Right lobe of liver (tissue), 6 donors: Measurements from ENCODE around the gene NUP214. TPM values are rescaled to one million over a fixed set of nuclear protein-coding genes. Genes with fewer than 3 reads are reported as not detected.

Experiments used
- ATAC-seq, 4 donors: fragments of 200-7000 bp; cut with Tn5 transposase; one replicate each; pipeline ENCODE4 v1.9.1; 2020; ENCODE audit warnings: mild to moderate bottlenecking in 4 of 4, moderate library complexity in 4 of 4
- DNase-seq, 3 donors: peaks; one replicate each; pipeline ENCODE4 v3.0.0-alpha.2; 2020
- H3K27ac ChIP-seq, 3 donors: fragments of 200-600 bp; one replicate each; pipeline ENCODE4 v1.8.0; 2022
- H3K27me3 ChIP-seq, 2 donors: fragments of 200-600 bp; one replicate each; pipeline ENCODE4 v1.8.0; 2022
- H3K36me3 ChIP-seq, 4 donors: fragments of 200-600 bp; sonication (generic) in 1 of 4; one replicate each; pipeline versions ENCODE4 v1.5.1 to v1.8.0; 2017 to 2022; ENCODE audit warnings: control low read depth in 1 of 4
- H3K4me1 ChIP-seq, 4 donors: fragments of 200-600 bp; sonication (generic) in 1 of 4; one replicate each; pipeline versions ENCODE4 v1.5.1 to v1.8.0; 2017 to 2022; ENCODE audit warnings: control low read depth in 1 of 4
- H3K4me3 ChIP-seq, 3 donors: fragments of 200-600 bp; one replicate each; pipeline ENCODE4 v1.8.0; 2022
- H3K9me3 ChIP-seq, 4 donors: fragments of 200-600 bp; sonication (generic) in 1 of 4; one replicate each; pipeline versions ENCODE4 v1.5.1 to v1.8.0; 2017 to 2022; ENCODE audit warnings: control low read depth in 1 of 4
- POLR2A ChIP-seq: fragments of 450-650 bp; IDR thresholded peaks from one replicate; pipeline ENCODE4 v1.6.1; 2017; ENCODE audit warnings: antibody characterized with exemption, mild to moderate bottlenecking
- WGBS: methylation state at CpG from one replicate; pipeline ENCODE4 v1.1.6; 2018; ENCODE audit warnings: low coverage, low lambda C conversion rate; ENCODE audit not compliant: insufficient coverage; ENCODE audit errors: missing lambda C conversion rate; 5-methylcytosine and 5-hydroxymethylcytosine counted together
- intact Hi-C, 2 donors: fragments of 100-400 bp; cut with DNase I; formaldehyde crosslinking; loops; one replicate each; pipeline versions ENCODE4 v1.11.2 to v1.14.1; 2022
- total RNA-seq, 6 experiments: library from RNA; depleted of rRNA in 2 of 6; stranded (reverse); fragments of >200 nt in 2 of 6; fragmentation: NEBNext Ultra II Directional in 3 of 6; extraction: Animal tissue kit (Norgen Biotek cat#: 25700) in 3 of 6; gene quantifications; one replicate each; pipeline versions ENCODE4 v1.1.0 to v1.2.4, GENCODE V29; 2016 to 2023
- TF ChIP-seq, protein P1 (sequence below), 4 donors: fragments of 200-600 bp in 3 of 4; fragments of 450-650 bp in 1 of 4; IDR thresholded peaks; one replicate each; pipeline versions ENCODE4 v1.5.1 to v1.8.0; 2016 to 2022; ENCODE audit warnings: antibody characterized with exemption in 4 of 4, mild to moderate bottlenecking in 2 of 4
- donor health status: DM: no; HTN: yes; CAD: no.
- donor health status: DM: no; HTN: no; CAD: no.
- donor health status: DM: no; HTN: no; CAD: no.
- donor health status: DM: no; HTN: yes; CAD: no.
- donor health status: DM: no; HTN: yes; CAD: no.

NUP214 gene
- total RNA-seq, 6 experiments from 2014 or later, result 22.5 to 31.1 (median 27.5) TPM

DNA sequence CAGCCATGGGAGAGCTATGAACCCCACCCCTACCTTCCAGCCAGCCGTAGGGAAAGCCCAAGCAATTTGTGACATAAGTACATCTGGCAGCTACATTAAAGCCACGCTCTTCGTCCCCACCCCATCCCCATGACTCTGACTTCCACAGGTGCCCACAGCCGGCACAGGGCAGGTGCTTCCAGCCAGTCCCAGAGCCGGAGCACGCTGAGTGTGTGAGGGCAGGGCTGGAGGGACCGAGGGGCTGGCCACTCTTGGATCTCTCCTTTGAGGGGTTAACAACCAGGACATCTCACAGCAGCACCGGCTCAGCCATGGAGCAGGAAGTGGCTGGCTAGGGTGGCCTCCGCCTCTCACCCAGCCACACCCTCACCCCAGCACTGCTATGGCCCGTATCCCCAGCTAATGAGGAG, 153.3 kb downstream of the NUP214 start:
- DNase-seq, result no peak
- no peak for ATAC-seq
- Histone ChIP-seq H3K36me3 (no peaks in the 10 kb centered on the region), H3K4me3 (no peak overlapping the region), H3K4me1 (no peaks in the 10 kb centered on the region), H3K27me3 (no peaks in the 10 kb centered on the region), H3K9me3 (no peaks in the 10 kb centered on the region), H3K27ac (no peak overlapping the region)
- TF ChIP-seq, protein P1, sequence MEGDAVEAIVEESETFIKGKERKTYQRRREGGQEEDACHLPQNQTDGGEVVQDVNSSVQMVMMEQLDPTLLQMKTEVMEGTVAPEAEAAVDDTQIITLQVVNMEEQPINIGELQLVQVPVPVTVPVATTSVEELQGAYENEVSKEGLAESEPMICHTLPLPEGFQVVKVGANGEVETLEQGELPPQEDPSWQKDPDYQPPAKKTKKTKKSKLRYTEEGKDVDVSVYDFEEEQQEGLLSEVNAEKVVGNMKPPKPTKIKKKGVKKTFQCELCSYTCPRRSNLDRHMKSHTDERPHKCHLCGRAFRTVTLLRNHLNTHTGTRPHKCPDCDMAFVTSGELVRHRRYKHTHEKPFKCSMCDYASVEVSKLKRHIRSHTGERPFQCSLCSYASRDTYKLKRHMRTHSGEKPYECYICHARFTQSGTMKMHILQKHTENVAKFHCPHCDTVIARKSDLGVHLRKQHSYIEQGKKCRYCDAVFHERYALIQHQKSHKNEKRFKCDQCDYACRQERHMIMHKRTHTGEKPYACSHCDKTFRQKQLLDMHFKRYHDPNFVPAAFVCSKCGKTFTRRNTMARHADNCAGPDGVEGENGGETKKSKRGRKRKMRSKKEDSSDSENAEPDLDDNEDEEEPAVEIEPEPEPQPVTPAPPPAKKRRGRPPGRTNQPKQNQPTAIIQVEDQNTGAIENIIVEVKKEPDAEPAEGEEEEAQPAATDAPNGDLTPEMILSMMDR (IDR thresholded peaks at IDR 0.05), result no peak
- no peak for TF ChIP-seq POLR2A
- intact Hi-C loops, result no loop called here
- no CpG with 5 or more reads among the region's 10 CpGs for WGBS

DNA sequence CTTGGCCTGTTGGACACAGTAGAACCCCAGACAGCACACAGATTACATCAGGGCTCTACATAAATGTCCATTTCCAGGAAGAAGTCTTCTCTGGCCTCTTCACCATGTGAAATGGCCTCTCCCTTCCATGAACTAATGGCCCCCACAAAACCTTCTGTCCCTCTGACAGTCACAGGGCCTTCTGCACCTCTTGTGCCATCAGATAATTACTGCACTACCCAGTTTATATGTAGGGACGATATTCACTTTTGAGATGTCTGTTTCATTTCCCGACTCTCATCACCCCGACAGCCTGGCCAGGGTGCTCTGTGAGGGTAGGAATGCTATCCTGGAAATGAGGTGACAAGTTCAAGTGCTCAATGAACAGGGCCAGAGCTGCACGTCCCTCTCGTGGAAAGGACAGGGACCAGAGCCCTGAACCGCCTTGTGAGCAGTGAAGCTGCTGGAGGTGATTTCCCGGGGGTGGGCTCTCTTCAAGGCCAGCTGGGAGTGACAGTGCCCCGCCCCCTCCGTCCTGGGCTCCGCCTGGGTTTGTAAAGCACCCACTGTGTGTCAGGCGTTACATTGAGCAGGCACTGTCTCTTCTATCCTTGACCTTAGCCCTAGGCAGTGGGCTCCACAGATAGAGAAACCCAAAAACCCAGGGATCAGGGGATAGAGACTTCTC, 153.9 kb downstream of the NUP214 start:
- H3K36me3 ChIP-seq, result no peaks in the 10 kb centered on the region
- no peaks in the 10 kb centered on the region for H3K27me3 ChIP-seq
- TF ChIP-seq, protein P1 (IDR thresholded peaks at IDR 0.05), result no peak
- TF ChIP-seq POLR2A, result no peak
- WGBS, result 67% methylated on average over 6 of the region's 11 CpGs
- DNase-seq, result no peak
- intact Hi-C loops, result no loop called here
- no peaks in the 10 kb centered on the region for H3K9me3 ChIP-seq
- H3K4me3 ChIP-seq, result no peak overlapping the region
- no peaks in the 10 kb centered on the region for H3K4me1 ChIP-seq
- no peak overlapping the region for H3K27ac ChIP-seq
- no peak for ATAC-seq

DNA sequence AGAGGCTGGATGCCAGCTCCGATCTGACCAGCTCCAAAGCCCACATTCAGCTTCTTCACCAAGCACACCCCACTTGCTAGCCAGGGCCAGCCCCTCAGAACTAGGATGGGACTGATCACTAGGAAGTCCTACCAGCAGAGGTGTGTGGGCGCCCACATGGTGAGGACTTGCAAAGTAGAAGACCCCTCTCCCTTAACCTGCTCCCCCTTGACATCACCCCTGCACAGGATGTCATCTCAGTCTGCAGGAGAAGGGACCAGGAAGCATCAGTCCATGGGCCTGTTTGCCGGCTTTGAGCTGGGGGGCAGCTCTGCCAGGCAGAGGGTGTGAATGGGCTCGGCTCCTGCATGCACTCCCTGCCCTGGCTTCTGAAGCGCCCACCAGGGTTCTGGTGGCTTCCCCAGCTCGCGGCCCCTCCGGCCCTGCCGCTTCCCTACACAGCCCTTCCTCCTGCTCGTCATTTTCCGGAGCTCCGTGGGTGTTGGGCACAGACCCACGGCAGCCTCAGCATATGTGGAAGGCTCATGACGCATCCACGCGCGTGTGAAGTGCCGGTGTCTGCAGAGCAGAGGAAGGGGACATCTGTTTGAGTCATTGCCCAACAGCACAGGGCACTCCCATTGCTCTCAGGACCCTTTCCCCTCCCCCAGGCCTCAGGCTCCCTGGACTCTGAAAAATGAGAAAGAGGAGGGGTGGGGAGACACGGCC, 154.6 kb downstream of the NUP214 start:
- no peak for ATAC-seq
- 31% methylated on average over 7 of the region's 19 CpGs for whole genome bisulfite sequencing
- DNase-seq, result no peak
- Histone ChIP-seq H3K4me3 (no peak overlapping the region), H3K36me3 (no peaks in the 10 kb centered on the region), H3K4me1 (no peaks in the 10 kb centered on the region), H3K27ac (no peak overlapping the region), H3K27me3 (no peaks in the 10 kb centered on the region), H3K9me3 (no peaks in the 10 kb centered on the region)
- TF ChIP-seq POLR2A, result no peak
- TF ChIP-seq, protein P1 (IDR thresholded peaks at IDR 0.05), result no peak
- intact Hi-C loops, result no loop called here

DNA sequence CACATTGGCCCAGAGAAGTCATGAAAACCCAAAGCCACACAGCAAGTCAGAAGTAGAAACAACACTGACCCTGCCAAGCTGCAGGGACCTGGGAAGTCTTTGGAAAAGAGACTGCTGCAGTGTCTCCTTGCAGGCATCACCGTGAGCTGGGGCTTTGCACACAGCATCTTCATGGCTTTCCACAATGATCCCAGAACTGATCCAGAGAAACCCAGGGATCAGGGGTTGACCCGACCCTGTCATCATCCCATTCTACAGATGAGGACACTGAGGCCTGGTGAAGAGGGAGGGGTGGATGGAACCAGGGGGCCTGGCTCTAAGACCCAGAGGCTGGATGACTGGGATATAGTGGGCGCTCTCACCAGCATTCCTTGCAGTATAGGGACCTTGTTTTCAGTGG, 155.3 kb downstream of the NUP214 start:
- no peak for DNase-seq

More for the DNA sequence above, 155.3 kb downstream of the NUP214 start:
- Histone ChIP-seq H3K4me3 (no peak overlapping the region), H3K27me3 (no peaks in the 10 kb centered on the region), H3K27ac (no peak overlapping the region), H3K36me3 (no peaks in the 10 kb centered on the region), H3K4me1 (no peaks in the 10 kb centered on the region), H3K9me3 (no peaks in the 10 kb centered on the region)
- TF ChIP-seq, protein P1 (IDR thresholded peaks at IDR 0.05), result no peak
- TF ChIP-seq POLR2A, result no peak
- intact Hi-C loops, result no loop called here
- no peak for ATAC-seq
- WGBS, result 89% methylated on average over 1 of the region's 3 CpGs
